HepG2 (cell line): ENCODE results near the gene LEMD1. TPM values are rescaled to one million over a fixed set of nuclear protein-coding genes. Genes with fewer than 3 reads are reported as not detected.

Experiments used
- CENPX ChIP-seq: sonication (generic); formaldehyde crosslinking; IDR thresholded peaks from 2 replicates; pipeline ENCODE4 v1.9.0; 2021; ENCODE audit warnings: mild to moderate bottlenecking, missing genetic modification reagents, moderate library complexity
- DBP ChIP-seq: sonication (generic); formaldehyde crosslinking; IDR thresholded peaks from 2 replicates; pipeline ENCODE4 v1.4.0; 2020; ENCODE audit warnings: missing genetic modification reagents; ENCODE audit errors: not compliant biosample characterization
- FOXP1 ChIP-seq, 2 experiments: fragments of 450-650 bp in 1 of 2; IDR thresholded peaks; 2 replicates each; pipeline ENCODE4 v1.6.1; 2017 to 2018; ENCODE audit warnings: antibody characterized with exemption in 1 of 2
- GABPA ChIP-seq, 2 experiments: IDR thresholded peaks; 2 replicates each; pipeline ENCODE4 v1.6.1; 2011 to 2016; ENCODE audit warnings: low read depth in 2 of 2, low read length in 1 of 2, missing biosample characterization in 1 of 2, missing genetic modification characterization in 1 of 2
- GLI4 ChIP-seq: sonication (generic); formaldehyde crosslinking; IDR thresholded peaks from 2 replicates; pipeline ENCODE4 v1.5.1; 2020; ENCODE audit warnings: missing genetic modification reagents, mild to moderate bottlenecking, moderate library complexity, borderline replicate concordance
- GRHL1 ChIP-seq: sonication (generic); formaldehyde crosslinking; conservative IDR thresholded peaks from 2 replicates; pipeline ENCODE4 v1.8.0; 2022; ENCODE audit warnings: missing genetic modification reagents
- MYNN ChIP-seq: sonication (generic); formaldehyde crosslinking; IDR thresholded peaks from 2 replicates; pipeline ENCODE4 v1.4.0; 2020; ENCODE audit warnings: mild to moderate bottlenecking, low read depth, missing genetic modification reagents
- SMARCE1 ChIP-seq: fragments of 450-650 bp; IDR thresholded peaks from 2 replicates; pipeline ENCODE4 v1.6.1; 2017; ENCODE audit warnings: borderline replicate concordance
- SOX6 ChIP-seq, 2 experiments: fragments of 450-650 bp in 1 of 2; sonication (generic) in 1 of 2; formaldehyde crosslinking in 1 of 2; IDR thresholded peaks; 2 replicates each; pipeline versions ENCODE4 v1.4.0 to v1.6.1; 2017 to 2020; ENCODE audit warnings: antibody characterized with exemption in 1 of 2, mild to moderate bottlenecking in 1 of 2, missing genetic modification reagents in 1 of 2
- TCF7 ChIP-seq: sonication (generic); IDR thresholded peaks from 2 replicates; pipeline ENCODE4 v1.6.1; 2016; ENCODE audit warnings: antibody characterized with exemption, low read depth
- TMF1 ChIP-seq: sonication (generic); formaldehyde crosslinking; IDR thresholded peaks from 2 replicates; pipeline ENCODE4 v1.8.1; 2022; ENCODE audit warnings: low read depth, missing genetic modification reagents
- ZFY ChIP-seq: sonication (generic); formaldehyde crosslinking; IDR thresholded peaks from 2 replicates; pipeline ENCODE4 v1.4.0; 2020; ENCODE audit warnings: missing genetic modification reagents
- ZGPAT ChIP-seq: IDR thresholded peaks from 2 replicates; pipeline ENCODE4 v1.6.1; 2016; ENCODE audit warnings: mild to moderate bottlenecking
- ZNF530 ChIP-seq: sonication (generic); formaldehyde crosslinking; IDR thresholded peaks from 2 replicates; pipeline ENCODE4 v1.5.0; 2020; ENCODE audit warnings: low read depth, mild to moderate bottlenecking, missing genetic modification reagents
- ZNF570 ChIP-seq: sonication (generic); formaldehyde crosslinking; IDR thresholded peaks from 2 replicates; pipeline ENCODE4 v1.4.0; 2020; ENCODE audit warnings: mild to moderate bottlenecking, missing genetic modification reagents, borderline replicate concordance
- ZNF616 ChIP-seq: sonication (generic); formaldehyde crosslinking; IDR thresholded peaks from 2 replicates; pipeline ENCODE4 v1.5.0; 2020; ENCODE audit warnings: low read depth, mild to moderate bottlenecking, missing genetic modification reagents
- ZNF7 ChIP-seq: IDR thresholded peaks from 2 replicates; pipeline ENCODE4 v1.6.1; 2016; ENCODE audit warnings: missing biosample characterization, missing genetic modification reagents
- ZNF776 ChIP-seq: sonication (generic); formaldehyde crosslinking; IDR thresholded peaks from 2 replicates; pipeline ENCODE4 v1.4.0; 2020; ENCODE audit warnings: mild to moderate bottlenecking, missing genetic modification reagents
- ZSCAN20 ChIP-seq: sonication (generic); formaldehyde crosslinking; IDR thresholded peaks from 2 replicates; pipeline ENCODE4 v1.4.0; 2020; ENCODE audit warnings: missing genetic modification reagents, mild to moderate bottlenecking, borderline replicate concordance
- polyA plus RNA-seq, 8 experiments: library from polyadenylated mRNA; depleted of rRNA in 3 of 8; stranded (reverse) in 7 of 8; unstranded in 1 of 8; fragments of >200 nt; fragmentation: Illumina TruSeq in 4 of 8; extraction: Trizol in 4 of 8; gene quantifications; 2 replicates each; pipeline versions ENCODE4 v1.2.1 to v1.2.3, GENCODE V29; 2011 to 2016; ENCODE audit warnings: low read depth in 4 of 8, missing spikeins in 1 of 8, mixed read lengths in 1 of 8; ENCODE audit not compliant: insufficient read depth in 1 of 8
- total RNA-seq, 5 experiments: library from RNA; depleted of rRNA; stranded (reverse); fragments of >200 nt; fragmentation: Illumina TruSeq; extraction: Trizol; gene quantifications; 2 replicates each; pipeline ENCODE4 v1.2.3, GENCODE V29; 2016; ENCODE audit warnings: low read depth in 1 of 5
- TF ChIP-seq, protein P1 (sequence below): sonication (generic); formaldehyde crosslinking; IDR thresholded peaks from 2 replicates; pipeline ENCODE4 v1.8.0; 2022; ENCODE audit warnings: low read depth, missing genetic modification reagents
- TF ChIP-seq, protein P2 (sequence below): sonication (generic); formaldehyde crosslinking; IDR thresholded peaks from 2 replicates; pipeline ENCODE4 v1.5.0; 2020; ENCODE audit warnings: mild to moderate bottlenecking, missing genetic modification reagents

LEMD1 gene
- total and polyA plus RNA-seq, 2 of the 13 experiments (the other 11 are each of a cell fraction or from before 2014, with no cell fraction given), result 1.4 to 2.3 TPM

- TF ChIP-seq, protein P1, sequence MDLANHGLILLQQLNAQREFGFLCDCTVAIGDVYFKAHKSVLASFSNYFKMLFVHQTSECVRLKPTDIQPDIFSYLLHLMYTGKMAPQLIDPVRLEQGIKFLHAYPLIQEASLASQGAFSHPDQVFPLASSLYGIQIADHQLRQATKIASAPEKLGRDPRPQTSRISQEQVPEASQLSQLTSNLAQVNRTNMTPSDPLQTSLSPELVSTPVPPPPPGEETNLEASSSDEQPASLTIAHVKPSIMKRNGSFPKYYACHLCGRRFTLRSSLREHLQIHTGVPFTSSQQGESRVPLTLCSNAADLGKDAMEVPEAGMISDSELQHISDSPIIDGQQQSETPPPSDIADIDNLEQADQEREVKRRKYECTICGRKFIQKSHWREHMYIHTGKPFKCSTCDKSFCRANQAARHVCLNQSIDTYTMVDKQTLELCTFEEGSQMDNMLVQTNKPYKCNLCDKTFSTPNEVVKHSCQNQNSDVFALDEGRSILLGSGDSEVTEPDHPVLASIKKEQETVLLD (CRISPR knock-in tag), result no peak
- TF ChIP-seq ZNF530 (CRISPR knock-in tag) (no peak), ZNF7 (CRISPR knock-in tag) (no peak), ZGPAT (CRISPR knock-in tag) (no peak), ZSCAN20 (CRISPR knock-in tag) (no peak), CENPX (CRISPR knock-in tag) (no peak), GLI4 (no peak), GRHL1 (CRISPR knock-in tag) (no peak), MYNN (CRISPR knock-in tag) (no peak), ZFY (CRISPR knock-in tag) (no peak), ZNF776 (CRISPR knock-in tag) (no peak), SOX6 (IDR thresholded peaks at IDR 0.05) (no peak), SOX6 (CRISPR knock-in tag; IDR thresholded peaks at IDR 0.05) (no peak), ZNF570 (CRISPR knock-in tag) (no peak), TCF7 (no peak), FOXP1 (IDR thresholded peaks at IDR 0.05) (no peak), FOXP1 (CRISPR knock-in tag; IDR thresholded peaks at IDR 0.05) (no peak), SMARCE1 (no peak), GABPA (IDR thresholded peaks at IDR 0.05; ENCODE audit: low read depth, low read length) (no peak), GABPA (CRISPR knock-in tag; IDR thresholded peaks at IDR 0.05; ENCODE audit: low read depth) (no peak), ZNF616 (no peak), TMF1 (CRISPR knock-in tag) (no peak), DBP (CRISPR knock-in tag) (no peak)
- TF ChIP-seq, protein P2, sequence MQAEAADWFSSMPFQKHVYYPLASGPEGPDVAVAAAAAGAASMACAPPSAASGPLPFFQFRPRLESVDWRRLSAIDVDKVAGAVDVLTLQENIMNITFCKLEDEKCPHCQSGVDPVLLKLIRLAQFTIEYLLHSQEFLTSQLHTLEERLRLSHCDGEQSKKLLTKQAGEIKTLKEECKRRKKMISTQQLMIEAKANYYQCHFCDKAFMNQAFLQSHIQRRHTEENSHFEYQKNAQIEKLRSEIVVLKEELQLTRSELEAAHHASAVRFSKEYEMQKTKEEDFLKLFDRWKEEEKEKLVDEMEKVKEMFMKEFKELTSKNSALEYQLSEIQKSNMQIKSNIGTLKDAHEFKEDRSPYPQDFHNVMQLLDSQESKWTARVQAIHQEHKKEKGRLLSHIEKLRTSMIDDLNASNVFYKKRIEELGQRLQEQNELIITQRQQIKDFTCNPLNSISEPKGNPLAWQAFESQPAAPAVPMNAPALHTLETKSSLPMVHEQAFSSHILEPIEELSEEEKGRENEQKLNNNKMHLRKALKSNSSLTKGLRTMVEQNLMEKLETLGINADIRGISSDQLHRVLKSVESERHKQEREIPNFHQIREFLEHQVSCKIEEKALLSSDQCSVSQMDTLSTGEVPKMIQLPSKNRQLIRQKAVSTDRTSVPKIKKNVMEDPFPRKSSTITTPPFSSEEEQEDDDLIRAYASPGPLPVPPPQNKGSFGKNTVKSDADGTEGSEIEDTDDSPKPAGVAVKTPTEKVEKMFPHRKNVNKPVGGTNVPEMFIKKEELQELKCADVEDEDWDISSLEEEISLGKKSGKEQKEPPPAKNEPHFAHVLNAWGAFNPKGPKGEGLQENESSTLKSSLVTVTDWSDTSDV, result no peak
Measured at GRCh38 chr1:205458777-205459566, 37.1 kb upstream of the LEMD1 start (continued).
